SK-N-SH treated with all-trans-retinoic acid at 6 μM for 48 hours (cell line): Measurements from ENCODE around the gene CFAP221.

Experiments
- ARNTL ChIP-seq: fragments of 450-650 bp; formaldehyde crosslinking; IDR thresholded peaks from 2 replicates; pipeline ENCODE4 v1.5.0; 2020; ENCODE audit warnings: low read depth, mild to moderate bottlenecking, moderate library complexity, borderline replicate concordance
- GLIS3 ChIP-seq: fragments of 250-450 bp; sonication (Bioruptor Pico); IDR thresholded peaks from 2 replicates; pipeline ENCODE4 v1.5.0; 2020; ENCODE audit warnings: mild to moderate bottlenecking, moderate library complexity
- TF ChIP-seq, protein P1 (sequence below): fragments of 250-450 bp; sonication (Bioruptor Pico); IDR thresholded peaks from 2 replicates; pipeline ENCODE4 v1.5.0; 2020; ENCODE audit warnings: mild to moderate bottlenecking, moderate library complexity

- TF ChIP-seq GLIS3 = no peak
- TF ChIP-seq, protein P1, sequence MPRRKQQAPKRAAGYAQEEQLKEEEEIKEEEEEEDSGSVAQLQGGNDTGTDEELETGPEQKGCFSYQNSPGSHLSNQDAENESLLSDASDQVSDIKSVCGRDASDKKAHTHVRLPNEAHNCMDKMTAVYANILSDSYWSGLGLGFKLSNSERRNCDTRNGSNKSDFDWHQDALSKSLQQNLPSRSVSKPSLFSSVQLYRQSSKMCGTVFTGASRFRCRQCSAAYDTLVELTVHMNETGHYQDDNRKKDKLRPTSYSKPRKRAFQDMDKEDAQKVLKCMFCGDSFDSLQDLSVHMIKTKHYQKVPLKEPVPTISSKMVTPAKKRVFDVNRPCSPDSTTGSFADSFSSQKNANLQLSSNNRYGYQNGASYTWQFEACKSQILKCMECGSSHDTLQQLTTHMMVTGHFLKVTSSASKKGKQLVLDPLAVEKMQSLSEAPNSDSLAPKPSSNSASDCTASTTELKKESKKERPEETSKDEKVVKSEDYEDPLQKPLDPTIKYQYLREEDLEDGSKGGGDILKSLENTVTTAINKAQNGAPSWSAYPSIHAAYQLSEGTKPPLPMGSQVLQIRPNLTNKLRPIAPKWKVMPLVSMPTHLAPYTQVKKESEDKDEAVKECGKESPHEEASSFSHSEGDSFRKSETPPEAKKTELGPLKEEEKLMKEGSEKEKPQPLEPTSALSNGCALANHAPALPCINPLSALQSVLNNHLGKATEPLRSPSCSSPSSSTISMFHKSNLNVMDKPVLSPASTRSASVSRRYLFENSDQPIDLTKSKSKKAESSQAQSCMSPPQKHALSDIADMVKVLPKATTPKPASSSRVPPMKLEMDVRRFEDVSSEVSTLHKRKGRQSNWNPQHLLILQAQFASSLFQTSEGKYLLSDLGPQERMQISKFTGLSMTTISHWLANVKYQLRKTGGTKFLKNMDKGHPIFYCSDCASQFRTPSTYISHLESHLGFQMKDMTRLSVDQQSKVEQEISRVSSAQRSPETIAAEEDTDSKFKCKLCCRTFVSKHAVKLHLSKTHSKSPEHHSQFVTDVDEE (CRISPR knock-in tag) = no peak
- no peak for TF ChIP-seq ARNTL (CRISPR knock-in tag)
Observed at GRCh38 chr2:119701352-119701751, 157.1 kb downstream of the CFAP221 start.
